PC-9 (cell line): Measurements from ENCODE around the gene DPYSL4. TPM values are rescaled to one million over a fixed set of nuclear protein-coding genes. Genes with fewer than 3 reads are reported as not detected.

Experiments
- BruUV-seq: library from RNA; stranded (reverse); fragments of 400-500 nt; replicated peaks from 2 replicates; lab custom pipeline; 2021; lab: Mats Ljungman, UMichigan
- CTCF ChIA-PET: fragments of 300-600 bp; sonication (Branson Sonifier 250); formaldehyde crosslinking; loops from one replicate; lab custom pipeline; 2022; ENCODE audit warnings: antibody characterized with exemption; lab: Charles Lee
- POLR2A ChIA-PET: fragments of 300-600 bp; sonication (Branson Sonifier 250); formaldehyde crosslinking; loops from one replicate; lab custom pipeline; 2022; ENCODE audit warnings: antibody characterized with exemption; ENCODE audit not compliant: unreplicated experiment; lab: Charles Lee
- DNase-seq, 2 experiments: peaks; one replicate each; pipeline versions ENCODE4 v3.0.0 to v3.0.0-alpha.2; 2015 to 2022; ENCODE audit warnings: mixed read lengths in 1 of 2
- H2AFZ ChIP-seq: fragments of 200-600 bp; sonication (generic); 2 replicates; pipeline ENCODE4 v1.8.1; 2017; ENCODE audit warnings: antibody characterized with exemption
- H3F3A ChIP-seq: fragments of 200-600 bp; sonication (generic); 2 replicates; pipeline ENCODE4 v1.8.1; 2017; ENCODE audit warnings: antibody characterized with exemption, mild to moderate bottlenecking, low read depth; ENCODE audit not compliant: insufficient read depth
- H3K27ac ChIP-seq: fragments of 200-600 bp; sonication (generic); 2 replicates; pipeline ENCODE4 v1.6.1; 2016; ENCODE audit warnings: mixed run types
- H3K27me3 ChIP-seq: fragments of 200-600 bp; sonication (generic); 2 replicates; pipeline ENCODE4 v1.6.1; 2016; ENCODE audit warnings: low read depth, mixed run types; ENCODE audit not compliant: insufficient read depth
- H3K36me3 ChIP-seq: fragments of 200-600 bp; sonication (generic); 2 replicates; pipeline ENCODE4 v1.6.1; 2016; ENCODE audit warnings: low read depth, mixed run types
- H3K4me1 ChIP-seq: fragments of 200-600 bp; sonication (generic); replicated peaks from 2 replicates; pipeline ENCODE4 v1.6.1; 2016; ENCODE audit warnings: mixed run types; ENCODE audit not compliant: insufficient read depth
- H3K4me2 ChIP-seq: fragments of 200-600 bp; sonication (generic); 2 replicates; pipeline ENCODE4 v1.6.1; 2017; ENCODE audit warnings: mixed run types
- H3K4me3 ChIP-seq: fragments of 200-600 bp; sonication (generic); 2 replicates; pipeline ENCODE4 v1.6.1; 2016; ENCODE audit warnings: mixed run types
- H3K79me2 ChIP-seq: fragments of 200-600 bp; sonication (generic); 2 replicates; pipeline ENCODE4 v1.6.1; 2017; ENCODE audit warnings: low read depth, mixed run types
- H3K9me2 ChIP-seq: fragments of 200-600 bp; sonication (generic); 2 replicates; pipeline ENCODE4 v1.8.1; 2017; ENCODE audit warnings: mild to moderate bottlenecking; ENCODE audit not compliant: insufficient read depth
- H3K9me3 ChIP-seq: fragments of 200-600 bp; sonication (generic); 2 replicates; pipeline ENCODE4 v1.8.1; 2016; ENCODE audit warnings: low read depth; ENCODE audit not compliant: insufficient read depth
- H4K20me1 ChIP-seq: fragments of 200-600 bp; sonication (generic); 2 replicates; pipeline ENCODE4 v1.8.1; 2017; ENCODE audit not compliant: insufficient read depth
- CTCF ChIP-seq: fragments of 200-600 bp; sonication (generic); conservative IDR thresholded peaks from 2 replicates; pipeline ENCODE4 v1.6.1; 2017; ENCODE audit warnings: mixed run types, antibody characterized with exemption, mild to moderate bottlenecking, moderate library complexity
- EZH2 ChIP-seq: fragments of 200-600 bp; sonication (generic); IDR thresholded peaks from 2 replicates; pipeline ENCODE4 v1.8.0; 2017; ENCODE audit warnings: antibody characterized with exemption, low read depth
- intact Hi-C: fragments of 100-400 bp; cut with micrococcal nuclease; formaldehyde crosslinking; loops from one replicate; pipeline ENCODE4 v1.10.0; 2022; ENCODE audit not compliant: unreplicated experiment
- total RNA-seq: library from RNA; stranded (reverse); gene quantifications from 2 replicates; pipeline ENCODE4 v1.2.3, GENCODE V29; 2021

Gene DPYSL4
- total RNA-seq, 1 experiment from 2014 or later, result 4.8 TPM

- Histone ChIP-seq H3K4me3 (no peak overlapping the region), H3K27ac (no peak overlapping the region), H3K4me2 (no peak overlapping the region), H2AFZ (no peak overlapping the region), H3K27me3 (no peaks in the 10 kb centered on the region), H3K79me2 (no peaks in the 10 kb centered on the region), H3K36me3 (no peaks in the 10 kb centered on the region), H3K9me3 (no peaks in the 10 kb centered on the region), H3F3A (no peaks in the 10 kb centered on the region), H4K20me1 (no peaks in the 10 kb centered on the region), H3K4me1 (no peaks in the 10 kb centered on the region), H3K9me2 (no peaks in the 10 kb centered on the region)
- no peak for DNase-seq
- ChIA-PET POLR2A (no interaction called here), CTCF (no interaction called here)
- no TSS peak for BruUV-seq
- intact Hi-C loops, result no loop called here
- TF ChIP-seq CTCF (no peak), EZH2 (no peak)
Measured at GRCh38 chr10:132205650-132206376, 19.1 kb downstream of the DPYSL4 start.

GRCh38 chr10:132206377-132206745 lies 19.6 kb downstream of the DPYSL4 start:
- H3K4me1 ChIP-seq, result no peaks in the 10 kb centered on the region
- no peak overlapping the region for H3K27ac ChIP-seq
- no peaks in the 10 kb centered on the region for H3K9me2 ChIP-seq
- DNase-seq, result no peak
- no peak overlapping the region for H3K4me3 ChIP-seq
- no peaks in the 10 kb centered on the region for H3K9me3 ChIP-seq
- no peaks in the 10 kb centered on the region for H3F3A ChIP-seq
- no peak overlapping the region for H2AFZ ChIP-seq
- CTCF ChIA-PET, result no interaction called here
- H3K4me2 ChIP-seq, result no peak overlapping the region
- H3K79me2 ChIP-seq, result no peaks in the 10 kb centered on the region
- intact Hi-C loops, result no loop called here
- no peaks in the 10 kb centered on the region for H3K27me3 ChIP-seq
- H4K20me1 ChIP-seq, result no peaks in the 10 kb centered on the region
- no peaks in the 10 kb centered on the region for H3K36me3 ChIP-seq
- no TSS peak for BruUV-seq
- POLR2A ChIA-PET, result no interaction called here
- TF ChIP-seq EZH2, result no peak
- TF ChIP-seq CTCF, result no peak

- POLR2A ChIA-PET, result no interaction called here
- CTCF ChIA-PET, result no interaction called here
Measured at GRCh38 chr10:132206806-132207535, 20.2 kb downstream of the DPYSL4 start.

More at GRCh38 chr10:132206806-132207535, 20.2 kb downstream of the DPYSL4 start:
- Histone ChIP-seq H3K9me3 (no peaks in the 10 kb centered on the region), H3K4me3 (no peak overlapping the region), H3K79me2 (no peaks in the 10 kb centered on the region), H3F3A (no peaks in the 10 kb centered on the region), H3K9me2 (no peaks in the 10 kb centered on the region), H3K4me1 (no peaks in the 10 kb centered on the region), H2AFZ (no peak overlapping the region), H3K36me3 (no peaks in the 10 kb centered on the region), H4K20me1 (no peaks in the 10 kb centered on the region), H3K27ac (no peak overlapping the region), H3K27me3 (no peaks in the 10 kb centered on the region), H3K4me2 (no peak overlapping the region)
- BruUV-seq, result no TSS peak
- intact Hi-C loops, result no loop called here
- no peak for TF ChIP-seq CTCF
- no peak for TF ChIP-seq EZH2
- DNase-seq, result no peak
